ENCODE measurements around the gene METTL26. TPM values are rescaled to one million over a fixed set of nuclear protein-coding genes. Genes with fewer than 3 reads are reported as not detected.

The METTL26 gene
- polyA plus RNA-seq, 3 donors: 57.1 to 80.9 (median 70.4) TPM

- DNase-seq: no peak
- Histone ChIP-seq H3K27me3 (ENCODE audit: control insufficient read depth in 2 of 2, insufficient read depth in 2 of 2, low read length in 2 of 2) (no peaks in the 10 kb centered on the region), H3K4me3 (replicated peaks in 1 of 3; ENCODE audit: low read depth in 2 of 3, low read length in 3 of 3) (peak overlapping the region in 1 of 3 experiments; percentile 87), H2AFZ (ENCODE audit: insufficient read depth, low read depth, low read length, poor library complexity, severe bottlenecking) (peak overlapping the region; percentile 74), H3K4me1 (ENCODE audit: control insufficient read depth in 1 of 2, insufficient read depth in 2 of 2, low read length in 2 of 2) (peaks cover 17 to 21% of the 10 kb centered on the region in 2 donors), H3K9me3 (replicated peaks in 1 of 2; ENCODE audit: control insufficient read depth in 1 of 2, insufficient read depth in 1 of 2, low read length in 2 of 2) (no peaks in the 10 kb centered on the region), H3K79me2 (ENCODE audit: insufficient read depth, low read length) (peaks cover 20% of the 10 kb centered on the region), H3K4me2 (replicated peaks; ENCODE audit: extremely low read depth, low read length, poor library complexity, severe bottlenecking) (peak overlapping the region; percentile 96), H3K27ac (ENCODE audit: low read depth in 1 of 2, low read length in 2 of 2) (peak overlapping the region; percentile 8 to 68), H3K9ac (ENCODE audit: insufficient read depth, low read length, poor library complexity, severe bottlenecking) (no peak overlapping the region), H4K20me1 (ENCODE audit: insufficient read depth, low read length) (peaks cover 30% of the 10 kb centered on the region), H3K36me3 (replicated peaks in 1 of 2; ENCODE audit: control insufficient read depth in 1 of 2, insufficient read depth in 2 of 2, low read length in 2 of 2) (peaks cover 30 to 31% of the 10 kb centered on the region in 2 donors)
- Mint-ChIP-seq H3K9me3 (no peaks in the 10 kb centered on the region), H3K4me1 (peaks cover 9% of the 10 kb centered on the region), H3K36me3 (peaks cover 19 to 34% of the 10 kb centered on the region in 2 donors), H3K27me3 (ENCODE audit: low read depth in 3 of 3) (peaks cover 0 to 2% (median 2%) of the 10 kb centered on the region in 3 donors), H3K4me3 (peak overlapping the region; percentile 53 to 78), H3K27ac (peak overlapping the region in 5 of 7 donors; percentile 51 to 78 (median 66))
- intact Hi-C loops (cut with micrococcal nuclease): no loop called here
- TF ChIP-seq CTCF (IDR thresholded peaks at IDR 0.05): no peak
- WGBS (ENCODE audit: insufficient coverage): 90% methylated on average over 21 of the region's 22 CpGs
Observed at GRCh38 chr16:667113-667779, 31.1 kb upstream of the METTL26 start.

- H3K36me3 Mint-ChIP-seq: peaks cover 14 to 28% of the 10 kb centered on the region in 2 donors
- peaks cover 17 to 21% of the 10 kb centered on the region in 2 donors for H3K4me1 ChIP-seq (ENCODE audit: control insufficient read depth in 1 of 2, insufficient read depth in 2 of 2, low read length in 2 of 2)
- DNase-seq: no peak
- 97% methylated on average over 9 of the region's 13 CpGs for WGBS (ENCODE audit: insufficient coverage)
- H3K9me3 Mint-ChIP-seq: no peaks in the 10 kb centered on the region
- H3K36me3 ChIP-seq (replicated peaks in 1 of 2; ENCODE audit: control insufficient read depth in 1 of 2, insufficient read depth in 2 of 2, low read length in 2 of 2): peaks cover 23 to 24% of the 10 kb centered on the region in 2 donors
- no peak for TF ChIP-seq CTCF (IDR thresholded peaks at IDR 0.05)
- intact Hi-C loops (cut with micrococcal nuclease): no loop called here
- H3K27me3 ChIP-seq (ENCODE audit: control insufficient read depth in 2 of 2, insufficient read depth in 2 of 2, low read length in 2 of 2): no peaks in the 10 kb centered on the region
- no peak overlapping the region for H3K4me3 Mint-ChIP-seq
- H3K27me3 Mint-ChIP-seq (ENCODE audit: low read depth in 3 of 3): peaks cover 0 to 2% (median 2%) of the 10 kb centered on the region in 3 donors
- H2AFZ ChIP-seq (ENCODE audit: insufficient read depth, low read depth, low read length, poor library complexity, severe bottlenecking): no peak overlapping the region
- no peak overlapping the region for H3K4me3 ChIP-seq (replicated peaks in 1 of 3; ENCODE audit: low read depth in 2 of 3, low read length in 3 of 3)
- peaks cover 28% of the 10 kb centered on the region for H4K20me1 ChIP-seq (ENCODE audit: insufficient read depth, low read length)
- H3K9me3 ChIP-seq (replicated peaks in 1 of 2; ENCODE audit: control insufficient read depth in 1 of 2, insufficient read depth in 1 of 2, low read length in 2 of 2): no peaks in the 10 kb centered on the region
- H3K4me2 ChIP-seq (replicated peaks; ENCODE audit: extremely low read depth, low read length, poor library complexity, severe bottlenecking): no peak overlapping the region
- H3K79me2 ChIP-seq (ENCODE audit: insufficient read depth, low read length): peaks cover 20% of the 10 kb centered on the region
- no peak overlapping the region for H3K27ac ChIP-seq (ENCODE audit: low read depth in 1 of 2, low read length in 2 of 2)
- no peak overlapping the region for H3K27ac Mint-ChIP-seq
- H3K9ac ChIP-seq (ENCODE audit: insufficient read depth, low read length, poor library complexity, severe bottlenecking): no peak overlapping the region
- peaks cover 9% of the 10 kb centered on the region for H3K4me1 Mint-ChIP-seq
Observed at GRCh38 chr16:666572-666971, 30.5 kb upstream of the METTL26 start.

All from CD14-positive monocyte (primary cell).